ENCODE data around the gene LMX1A. TPM values are rescaled to one million over a fixed set of nuclear protein-coding genes. Genes with fewer than 3 reads are reported as not detected.

Gene LMX1A
- total and polyA plus RNA-seq, 2 of the 13 experiments (the other 11 are each of a cell fraction or from before 2014, with no cell fraction given), result 0.07 TPM; not detected in 1

- Histone ChIP-seq H3K4me3 (replicated peaks in 1 of 3; ENCODE audit: insufficient read depth in 1 of 3, low read depth in 2 of 3, low read length in 3 of 3) (no peak overlapping the region), H3K9me3 (ENCODE audit: low read length) (no peaks in the 10 kb centered on the region), H4K20me1 (ENCODE audit: insufficient read depth, low read length) (no peaks in the 10 kb centered on the region), H2AFZ (ENCODE audit: low read length) (no peak overlapping the region), H3K4me1 (ENCODE audit: insufficient read depth, low read length) (peaks cover 1% of the 10 kb centered on the region), H3K36me3 (replicated peaks in 1 of 2; ENCODE audit: control insufficient read depth in 1 of 2, insufficient read depth in 2 of 2, low read length in 2 of 2) (no peaks in the 10 kb centered on the region), H3K27ac (ENCODE audit: extremely low read length, insufficient read depth, low read length) (no peak overlapping the region), H3K27me3 (ENCODE audit: control insufficient read depth in 1 of 2, insufficient read depth in 2 of 2, low read length in 2 of 2) (no peaks in the 10 kb centered on the region; a peak in 1 of 5 replicates), H3K79me2 (ENCODE audit: insufficient read depth, low read length) (no peaks in the 10 kb centered on the region), H3K4me2 (ENCODE audit: low read depth, low read length) (no peak overlapping the region), H3K9ac (ENCODE audit: insufficient read depth, low read depth, low read length) (no peak overlapping the region)
- in situ Hi-C loops (cut with HindIII; ENCODE audit: extremely low pct_ligation_motif_present, low pct_unique_long_range_greater_than_20kb), result no loop called here
- FAIRE-seq (no peak), DNase-seq (ENCODE audit: low spot score) (no peak), ATAC-seq (no peak)
- intact Hi-C loops (cut with micrococcal nuclease; ENCODE audit: unreplicated experiment), result no loop called here
- BruUV-seq (replicated peaks), result no TSS peak
- POLR2A ChIA-PET, result interaction anchor here (0.8 kb wide), 1 partner anchor 123 kb away, joined by 3 read pairs; no protein-coding TSS in a partner anchor
- WGBS (ENCODE audit: low lambda C conversion rate), result 52% methylated on average over 12 of the region's 12 CpGs
- CTCF ChIA-PET (ENCODE audit: low intra/inter-chr PET ratio, low total read pairs), result no interaction called here
- TF ChIP-seq ZNF337 (CRISPR knock-in tag; IDR thresholded peaks at IDR 0.05; ENCODE audit: borderline replicate concordance, low read depth), result no peak
- no peak for TF ChIP-seq U2AF1 (optimal IDR thresholded peaks at IDR 0.05; ENCODE audit: low read depth, low read length)
- TF ChIP-seq CSRNP2 (CRISPR knock-in tag; conservative IDR thresholded peaks at IDR 0.05; ENCODE audit: low read depth), result no peak
- TF ChIP-seq CENPX (CRISPR knock-in tag; IDR thresholded peaks at IDR 0.05), result no peak
- TF ChIP-seq HDAC1 (CRISPR knock-in tag; IDR thresholded peaks at IDR 0.05), result no peak
- TF ChIP-seq MED13 (CRISPR knock-in tag; IDR thresholded peaks at IDR 0.05), result no peak
- TF ChIP-seq TEF (CRISPR knock-in tag; IDR thresholded peaks at IDR 0.05), result no peak
- no peak for TF ChIP-seq SRSF9 (IDR thresholded peaks at IDR 0.05; ENCODE audit: borderline replicate concordance, insufficient read depth, low read depth, low read length, poor library complexity, severe bottlenecking)
- no peak for TF ChIP-seq MAX (IDR thresholded peaks at IDR 0.05)
- no peak for TF ChIP-seq ZNF839 (CRISPR knock-in tag; IDR thresholded peaks at IDR 0.05; ENCODE audit: borderline replicate concordance)
- no peak for TF ChIP-seq PAWR (CRISPR knock-in tag; IDR thresholded peaks at IDR 0.05; ENCODE audit: borderline replicate concordance)
- no peak for TF ChIP-seq GPBP1L1 (CRISPR knock-in tag; IDR thresholded peaks at IDR 0.05)
- TF ChIP-seq HHEX (CRISPR knock-in tag; IDR thresholded peaks at IDR 0.05), result no peak
- no peak for TF ChIP-seq ZNF263 (CRISPR knock-in tag; IDR thresholded peaks at IDR 0.05)
- TF ChIP-seq CREB1 (IDR thresholded peaks at IDR 0.05), result no peak
- no peak for TF ChIP-seq CREB1 (CRISPR knock-in tag; IDR thresholded peaks at IDR 0.05)
- no peak for TF ChIP-seq E2F1 (CRISPR knock-in tag; IDR thresholded peaks at IDR 0.05)
- no peak for TF ChIP-seq ZFP37 (CRISPR knock-in tag; IDR thresholded peaks at IDR 0.05; ENCODE audit: borderline replicate concordance)
Observed at GRCh38 chr1:165376811-165377311, 20.3 kb upstream of the LMX1A start.
